Omental fat pad (tissue), 4 donors: ENCODE measurements around the gene BMP4. TPM values are rescaled to one million over a fixed set of nuclear protein-coding genes. Genes with fewer than 3 reads are reported as not detected.
"Not testable (repeated sequence)": the region's sequence is repeated elsewhere in the genome, so short reads cannot be mapped to it uniquely, and the experiment has no call there.

Experiments used
- ATAC-seq: fragments of 150-250 bp; one replicate; pipeline ENCODE4 v1.9.1; 2016; ENCODE audit warnings: mild to moderate bottlenecking, moderate library complexity; ENCODE audit not compliant: low FRiP score
- DNase-seq: peaks from one replicate; pipeline ENCODE4 v3.0.0-alpha.2; 2019; ENCODE audit warnings: low spot score
- total RNA-seq, 4 donors: library from RNA; depleted of rRNA; stranded (reverse); fragments of >200 nt; gene quantifications; one replicate each; pipeline ENCODE4 v1.1.0, GENCODE V29; 2016
- TF ChIP-seq, protein P1 (sequence below), 3 donors: fragments of 450-650 bp; IDR thresholded peaks; one replicate each; pipeline ENCODE4 v1.5.1; 2016 to 2017; ENCODE audit warnings: antibody characterized with exemption in 3 of 3, mild to moderate bottlenecking in 3 of 3, moderate library complexity in 2 of 3

Gene BMP4
- total RNA-seq, 4 donors from 2014 or later, result 13.7 to 33.4 (median 20.0) TPM

DNA sequence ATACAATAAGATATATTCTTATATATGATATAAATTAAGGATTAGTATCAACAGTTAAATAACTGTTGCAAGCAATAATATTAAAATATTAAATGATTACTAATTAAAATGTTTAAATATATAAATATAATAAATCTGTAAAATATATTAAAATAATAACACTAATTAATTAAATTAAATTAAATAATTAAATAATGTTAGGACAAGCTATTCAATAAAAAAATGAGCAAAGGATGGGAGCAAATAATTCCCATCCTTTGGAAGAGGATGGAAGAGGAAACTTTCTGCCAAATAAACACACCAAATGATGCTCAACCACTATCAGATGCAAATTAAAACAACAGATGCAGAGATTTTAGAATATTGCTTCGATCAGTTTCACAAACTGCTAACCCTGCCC, 39.4 kb upstream of the BMP4 start:
- DNase-seq (no peak), ATAC-seq (no peak)
- TF ChIP-seq, protein P1, sequence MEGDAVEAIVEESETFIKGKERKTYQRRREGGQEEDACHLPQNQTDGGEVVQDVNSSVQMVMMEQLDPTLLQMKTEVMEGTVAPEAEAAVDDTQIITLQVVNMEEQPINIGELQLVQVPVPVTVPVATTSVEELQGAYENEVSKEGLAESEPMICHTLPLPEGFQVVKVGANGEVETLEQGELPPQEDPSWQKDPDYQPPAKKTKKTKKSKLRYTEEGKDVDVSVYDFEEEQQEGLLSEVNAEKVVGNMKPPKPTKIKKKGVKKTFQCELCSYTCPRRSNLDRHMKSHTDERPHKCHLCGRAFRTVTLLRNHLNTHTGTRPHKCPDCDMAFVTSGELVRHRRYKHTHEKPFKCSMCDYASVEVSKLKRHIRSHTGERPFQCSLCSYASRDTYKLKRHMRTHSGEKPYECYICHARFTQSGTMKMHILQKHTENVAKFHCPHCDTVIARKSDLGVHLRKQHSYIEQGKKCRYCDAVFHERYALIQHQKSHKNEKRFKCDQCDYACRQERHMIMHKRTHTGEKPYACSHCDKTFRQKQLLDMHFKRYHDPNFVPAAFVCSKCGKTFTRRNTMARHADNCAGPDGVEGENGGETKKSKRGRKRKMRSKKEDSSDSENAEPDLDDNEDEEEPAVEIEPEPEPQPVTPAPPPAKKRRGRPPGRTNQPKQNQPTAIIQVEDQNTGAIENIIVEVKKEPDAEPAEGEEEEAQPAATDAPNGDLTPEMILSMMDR (IDR thresholded peaks at IDR 0.05), result no peak

- DNase-seq, result no peak
- TF ChIP-seq, protein P1 (IDR thresholded peaks at IDR 0.05), result no peak
- no peak for ATAC-seq
These were observed 37.4 kb upstream of the BMP4 start for GRCh38 chr14:53993920-53994607.

DNA sequence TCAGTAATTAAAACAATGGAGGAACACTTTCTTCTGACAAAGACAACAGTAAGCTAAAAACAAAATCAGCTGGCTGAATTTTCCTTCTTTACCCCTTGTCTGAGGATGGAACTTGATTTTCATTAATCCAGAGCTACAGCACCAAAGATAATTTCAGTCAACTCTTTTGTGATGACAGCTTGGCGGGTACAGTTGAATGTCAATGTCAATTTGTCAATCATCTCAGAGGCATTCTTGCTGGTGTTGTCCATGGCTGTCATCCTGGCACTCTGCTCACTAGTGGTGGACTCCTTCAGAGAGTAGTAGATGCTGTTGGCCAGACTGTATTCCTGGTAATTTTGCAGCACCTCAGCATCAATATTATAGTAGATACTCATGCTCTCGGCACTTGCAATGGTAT, 34.4 kb upstream of the BMP4 start:
- TF ChIP-seq, protein P1 (IDR thresholded peaks at IDR 0.05), result no peak
- ATAC-seq (no peak), DNase-seq (no peak)

GRCh38 chr14:53986718-53987117, 30.1 kb upstream of the BMP4 start:
- DNase-seq, ATAC-seq: not testable (repeated sequence)

DNA sequence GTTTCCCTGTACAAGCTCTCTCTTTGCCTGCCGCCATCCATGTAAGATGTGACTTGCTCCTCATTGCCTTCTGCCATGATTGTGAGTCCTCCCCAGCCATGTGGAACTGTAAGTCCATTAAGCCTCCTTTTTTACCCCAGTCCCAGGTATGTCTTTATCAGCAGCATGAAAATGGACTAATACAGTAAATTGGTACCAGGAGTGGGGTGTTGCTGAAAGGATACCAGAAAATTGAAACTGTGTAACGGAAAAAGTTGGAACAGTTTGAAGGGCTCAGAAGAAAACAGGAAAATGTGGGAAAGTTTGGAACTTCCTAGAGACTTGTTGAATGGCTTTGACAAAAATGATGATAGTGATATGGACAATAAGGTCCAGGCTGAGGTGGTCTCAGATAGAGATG, 28.3 kb upstream of the BMP4 start:
- DNase-seq, ATAC-seq: not testable (repeated sequence)

- TF ChIP-seq, protein P1 (IDR thresholded peaks at IDR 0.05), result no peak
- ATAC-seq, result no peak
These were observed 26.5 kb upstream of the BMP4 start for GRCh38 chr14:53983112-53983511.

DNA sequence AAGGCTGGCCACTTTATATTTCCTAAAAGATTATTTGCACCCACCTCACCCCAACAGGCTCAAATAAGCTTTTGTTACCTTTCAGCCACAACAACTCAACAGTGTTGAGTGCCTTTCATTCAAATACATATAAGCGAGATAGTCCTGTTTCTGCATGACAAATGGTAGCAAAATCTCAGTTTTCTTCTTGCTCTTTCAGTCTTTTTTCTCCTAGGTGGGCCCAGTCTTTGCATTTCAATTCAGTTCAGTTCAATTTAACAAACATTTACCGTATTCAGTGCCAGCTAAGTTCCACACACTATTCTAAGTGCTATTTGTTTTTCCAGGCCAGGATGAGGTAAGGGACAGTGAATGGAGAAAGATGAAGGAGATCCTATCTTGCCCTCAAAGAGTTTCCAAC, 25.9 kb upstream of the BMP4 start:
- DNase-seq (no peak), ATAC-seq (no peak)
- TF ChIP-seq, protein P1 (IDR thresholded peaks at IDR 0.05), result no peak

More at GRCh38 chr14:53983112-53983511, 26.5 kb upstream of the BMP4 start:
- DNase-seq, result no peak

- TF ChIP-seq, protein P1 (IDR thresholded peaks at IDR 0.05), result no peak
- ATAC-seq (peak; percentile 85), DNase-seq (no peak)
These were observed 23.4 kb upstream of the BMP4 start for GRCh38 chr14:53979747-53980642.
